DOHH2 (cell line): ENCODE results near the gene PPP1R17.

Source experiments
- CTCF ChIP-seq: fragments of 200-600 bp; sonication (generic); IDR thresholded peaks from one replicate; pipeline ENCODE4 v1.5.1; 2014; ENCODE audit warnings: antibody characterized with exemption, mild to moderate bottlenecking, low read depth, low read length; ENCODE audit not compliant: poor library complexity, severe bottlenecking
- EZH2phosphoT487 ChIP-seq: fragments of 200-600 bp; sonication (generic); IDR thresholded peaks from 2 replicates; pipeline ENCODE4 v1.6.1; 2017; ENCODE audit warnings: borderline replicate concordance, mild to moderate bottlenecking, antibody characterized with exemption, low read length, moderate library complexity, mixed read lengths

DNA sequence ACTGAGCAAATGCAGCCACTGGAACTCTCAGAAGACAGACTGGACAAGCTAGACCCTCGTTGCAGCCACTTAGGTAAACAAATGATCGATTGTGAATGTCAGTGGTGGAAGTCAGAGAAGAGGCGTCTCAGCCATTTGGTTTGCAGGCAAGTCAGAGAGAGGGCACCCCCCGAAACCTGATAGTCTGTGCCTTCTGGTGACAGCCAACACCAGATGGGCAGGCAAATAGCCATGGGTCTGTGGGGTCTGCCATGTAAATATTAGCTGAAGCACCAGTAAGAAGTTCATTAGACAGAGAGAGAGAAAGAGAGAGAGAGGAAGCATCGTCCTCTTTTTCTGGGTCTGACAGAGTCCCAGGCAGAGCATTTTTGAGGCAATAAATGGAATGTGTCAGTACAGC lies 5.4 kb downstream of the PPP1R17 start:
- TF ChIP-seq CTCF (no peak), EZH2phosphoT487 (no peak)
